H1 (cell line): ENCODE results near the gene NECTIN1. TPM values are rescaled to one million over a fixed set of nuclear protein-coding genes. Genes with fewer than 3 reads are reported as not detected.

ENCODE experiments used
- CTCF ChIA-PET: fragments of 300-600 bp; sonication (Branson Sonifier 250); formaldehyde crosslinking; loops from one replicate; lab custom pipeline; 2021; ENCODE audit not compliant: partially characterized antibody; lab: Charles Lee
- POLR2A ChIA-PET: fragments of 300-600 bp; sonication (Branson Sonifier 250); formaldehyde crosslinking; loops from one replicate; lab custom pipeline; 2021; ENCODE audit warnings: inconsistent platforms; ENCODE audit not compliant: partially characterized antibody; lab: Charles Lee
- DNase-seq, 2 experiments: peaks; one replicate each; pipeline versions ENCODE4 v3.0.0 to v3.0.0-alpha.2; 2010 to 2022; ENCODE audit warnings: low spot score in 2 of 2, low read depth in 1 of 2, mixed read lengths in 1 of 2
- FAIRE-seq: peaks from 2 replicates; lab custom pipeline; 2011; peaks lifted over from hg19 to GRCh38; lab: Jason Lieb, UNC
- H2AFZ ChIP-seq: 2 replicates; pipeline ENCODE4 v1.8.1; 2012; ENCODE audit warnings: low read length, inconsistent platforms
- H2AK5ac ChIP-seq: 2 replicates; pipeline ENCODE4 v1.6.1; 2013; ENCODE audit warnings: low read depth, low read length
- H2BK120ac ChIP-seq: replicated peaks from 2 replicates; pipeline ENCODE3; 2013; ENCODE audit warnings: low read depth, low read length, inconsistent platforms
- H2BK12ac ChIP-seq: 2 replicates; pipeline ENCODE4 v1.6.1; 2013; ENCODE audit warnings: low read depth, low read length
- H2BK15ac ChIP-seq: 2 replicates; pipeline ENCODE4 v1.6.1; 2013; ENCODE audit warnings: low read length
- H2BK20ac ChIP-seq: 2 replicates; pipeline ENCODE4 v1.6.1; 2013; ENCODE audit warnings: low read length
- H2BK5ac ChIP-seq: 2 replicates; pipeline ENCODE4 v1.6.1; 2013; ENCODE audit warnings: low read depth, low read length
- H3K14ac ChIP-seq: 2 replicates; pipeline ENCODE4 v1.6.1; 2013; ENCODE audit warnings: inconsistent platforms; ENCODE audit not compliant: insufficient read length
- H3K18ac ChIP-seq: 2 replicates; pipeline ENCODE4 v1.6.1; 2013; ENCODE audit warnings: low read length; ENCODE audit errors: extremely low read depth
- H3K23ac ChIP-seq: 2 replicates; pipeline ENCODE4 v1.6.1; 2013; ENCODE audit warnings: inconsistent platforms; ENCODE audit not compliant: insufficient read length
- H3K23me2 ChIP-seq: 2 replicates; pipeline ENCODE4 v1.6.1; 2013; ENCODE audit warnings: low read depth, low read length
- H3K27ac ChIP-seq: 2 replicates; pipeline ENCODE4 v1.6.1; 2011; ENCODE audit warnings: low read depth, low read length, inconsistent platforms
- H3K27me3 ChIP-seq, 4 experiments: replicated peaks in 1 of 4; 1 replicate in 1 of 4; 2 replicates in 3 of 4; pipeline versions ENCODE4 v1.6.1 to v1.8.1; 2011 to 2013; ENCODE audit warnings: low read length in 3 of 4, mild to moderate bottlenecking in 3 of 4, inconsistent platforms in 2 of 4, mixed read lengths in 2 of 4, moderate library complexity in 1 of 4; ENCODE audit not compliant: control insufficient read depth in 3 of 4, insufficient read depth in 3 of 4; ENCODE audit errors: extremely low read depth in 1 of 4
- H3K36me3 ChIP-seq, 4 experiments: 2 replicates each; pipeline versions ENCODE4 v1.6.1 to v1.8.1; 2011 to 2013; ENCODE audit warnings: mild to moderate bottlenecking in 4 of 4, low read length in 3 of 4, moderate library complexity in 2 of 4, control low read depth in 1 of 4, inconsistent platforms in 1 of 4; ENCODE audit not compliant: insufficient read depth in 4 of 4, control insufficient read depth in 2 of 4
- H3K4ac ChIP-seq: replicated peaks from 2 replicates; pipeline ENCODE3; 2013; ENCODE audit warnings: low read length, low read depth, mixed read lengths, inconsistent platforms; ENCODE audit not compliant: insufficient read length
- H3K4me1 ChIP-seq, 4 experiments: replicated peaks in 1 of 4; 1 replicate in 1 of 4; 2 replicates in 3 of 4; pipeline versions ENCODE4 v1.6.1 to v1.8.1; 2011 to 2013; ENCODE audit warnings: low read length in 3 of 4, inconsistent platforms in 2 of 4, mixed read lengths in 1 of 4; ENCODE audit not compliant: insufficient read depth in 4 of 4, control insufficient read depth in 3 of 4
- H3K4me2 ChIP-seq, 2 experiments: 2 replicates each; pipeline versions ENCODE4 v1.6.1 to v1.8.1; 2011 to 2013; ENCODE audit warnings: low read depth in 2 of 2, low read length in 2 of 2, control low read depth in 1 of 2, inconsistent platforms in 1 of 2, mild to moderate bottlenecking in 1 of 2; ENCODE audit not compliant: insufficient read depth in 1 of 2
- H3K4me3 ChIP-seq, 4 experiments: fragments of 200-600, 300-600 bp in 1 of 4; sonication (generic), shearing (Covaris generic), sonication (Bioruptor Twin) in 1 of 4; 2 replicates each; pipeline versions ENCODE4 v1.5.1 to v1.8.1; 2011 to 2016; ENCODE audit warnings: low read length in 4 of 4, low read depth in 3 of 4, control low read depth in 2 of 4, inconsistent platforms in 2 of 4, mild to moderate bottlenecking in 2 of 4, mixed read lengths in 1 of 4, moderate library complexity in 1 of 4; ENCODE audit not compliant: insufficient read depth in 2 of 4; ENCODE audit errors: extremely low read depth in 1 of 4
- H3K56ac ChIP-seq: replicated peaks from 2 replicates; pipeline ENCODE3; 2013; ENCODE audit warnings: low read depth, mild to moderate bottlenecking, mixed read lengths, low read length, inconsistent platforms; ENCODE audit not compliant: insufficient read length
- H3K79me1 ChIP-seq: 2 replicates; pipeline ENCODE4 v1.6.1; 2013; ENCODE audit warnings: low read depth, low read length, control low read depth
- H3K79me2 ChIP-seq, 2 experiments: 2 replicates each; pipeline versions ENCODE4 v1.6.1 to v1.8.1; 2012 to 2013; ENCODE audit warnings: low read length in 2 of 2, mild to moderate bottlenecking in 2 of 2, inconsistent platforms in 1 of 2; ENCODE audit not compliant: insufficient read depth in 2 of 2, control insufficient read depth in 1 of 2
- H3K9ac ChIP-seq, 4 experiments: replicated peaks in 1 of 4; 1 replicate in 1 of 4; 2 replicates in 3 of 4; pipeline versions ENCODE4 v1.6.1 to v1.8.1; 2011 to 2013; ENCODE audit warnings: low read depth in 3 of 4, low read length in 3 of 4, control low read depth in 2 of 4, mild to moderate bottlenecking in 2 of 4, moderate library complexity in 2 of 4, inconsistent platforms in 1 of 4; ENCODE audit errors: extremely low read depth in 1 of 4
- H3K9me3 ChIP-seq, 2 experiments: 2 replicates each; pipeline versions ENCODE4 v1.6.1 to v1.8.1; 2012 to 2013; ENCODE audit warnings: mild to moderate bottlenecking in 2 of 2, moderate library complexity in 2 of 2, control low read depth in 1 of 2, inconsistent platforms in 1 of 2, low read depth in 1 of 2, low read length in 1 of 2, mixed read lengths in 1 of 2; ENCODE audit not compliant: insufficient read depth in 2 of 2
- H4K20me1 ChIP-seq, 2 experiments: replicated peaks in 1 of 2; 2 replicates each; pipeline versions ENCODE3 to v1.8.1; 2011 to 2013; ENCODE audit warnings: inconsistent platforms in 2 of 2, low read length in 2 of 2, mild to moderate bottlenecking in 1 of 2; ENCODE audit not compliant: insufficient read depth in 2 of 2, control insufficient read depth in 1 of 2
- H4K5ac ChIP-seq: 2 replicates; pipeline ENCODE4 v1.6.1; 2013; ENCODE audit warnings: low read length, low read depth, mixed read lengths, inconsistent platforms; ENCODE audit not compliant: insufficient read length
- H4K8ac ChIP-seq: 2 replicates; pipeline ENCODE4 v1.8.0; 2013; ENCODE audit warnings: mild to moderate bottlenecking, moderate library complexity, low read length, inconsistent platforms; ENCODE audit not compliant: insufficient read depth; ENCODE audit errors: extremely low read depth
- H4K91ac ChIP-seq: replicated peaks from 2 replicates; pipeline ENCODE3; 2013; ENCODE audit warnings: low read length, mixed read lengths, inconsistent platforms; ENCODE audit not compliant: insufficient read length
- BACH1 ChIP-seq: IDR thresholded peaks from 2 replicates; pipeline ENCODE4 v1.6.1; 2012; ENCODE audit warnings: low read length, improper control_type of control experiment
- CBX5 ChIP-seq: fragments of 300-800, 300-1000 bp; sonication (generic); IDR thresholded peaks from 2 replicates; pipeline ENCODE4 v1.7.1; 2016; ENCODE audit warnings: antibody characterized with exemption, low read length, low read depth
- FOSL1 ChIP-seq: IDR thresholded peaks from 2 replicates; pipeline ENCODE4 v1.6.1; 2011; ENCODE audit warnings: mild to moderate bottlenecking, low read depth, low read length, moderate library complexity; ENCODE audit not compliant: insufficient read depth
- HDAC6 ChIP-seq: IDR thresholded peaks from one replicate; pipeline ENCODE4 v1.7.1; 2012; ENCODE audit warnings: low read depth, mild to moderate bottlenecking, inconsistent platforms, low read length, moderate library complexity
- KDM5A ChIP-seq: fragments of 200-600 bp; IDR thresholded peaks from 2 replicates; pipeline ENCODE4 v1.7.1; 2012; ENCODE audit warnings: mild to moderate bottlenecking, low read length, inconsistent platforms, mixed read lengths
- POLR2A ChIP-seq, 2 experiments: IDR thresholded peaks; 1 replicate in 1 of 2; 2 replicates in 1 of 2; pipeline ENCODE4 v1.6.1; 2011; ENCODE audit warnings: low read depth in 2 of 2, low read length in 2 of 2, mild to moderate bottlenecking in 2 of 2; ENCODE audit errors: control extremely low read depth in 1 of 2
- POLR2AphosphoS5 ChIP-seq: IDR thresholded peaks from 2 replicates; pipeline ENCODE4 v1.6.1; 2011; ENCODE audit warnings: low read depth, low read length
- SP4 ChIP-seq: IDR thresholded peaks from 2 replicates; pipeline ENCODE4 v1.6.1; 2012; ENCODE audit warnings: low read length, inconsistent platforms
- TAF7 ChIP-seq: optimal IDR thresholded peaks from 2 replicates; pipeline ENCODE3; 2011; ENCODE audit warnings: low read depth, mild to moderate bottlenecking, inconsistent platforms, low read length, moderate library complexity, borderline replicate concordance
- TCF12 ChIP-seq: IDR thresholded peaks from 2 replicates; pipeline ENCODE4 v1.6.1; 2011; ENCODE audit warnings: low read depth, mild to moderate bottlenecking, low read length
- WGBS, 2 experiments: shearing (Covaris generic) in 1 of 2; methylation state at CpG; one replicate each; pipeline versions ENCODE4 v1.1.6 to v1.1.7; 2013 to 2015; ENCODE audit warnings: low lambda C conversion rate in 2 of 2, mixed read lengths in 2 of 2, inconsistent platforms in 1 of 2, low coverage in 1 of 2, missing lambda C conversion rate in 1 of 2; ENCODE audit not compliant: insufficient replicate concordance in 2 of 2, insufficient coverage in 1 of 2, insufficient read length in 1 of 2; ENCODE audit errors: extremely low coverage in 1 of 2, missing lambda C conversion rate in 1 of 2; 5-methylcytosine and 5-hydroxymethylcytosine counted together
- polyA plus RNA-seq, 7 experiments: library from polyadenylated mRNA; depleted of rRNA in 3 of 7; stranded (reverse) in 5 of 7; unstranded in 2 of 7; fragments of >200 nt in 5 of 7; fragments of 200-250 nt in 2 of 7; gene quantifications; 1 replicate in 5 of 7; 2 replicates in 1 of 7; 4 replicates in 1 of 7; pipeline versions ENCODE4 v1.2.1 to v1.2.3, GENCODE V29; 2011 to 2013; ENCODE audit warnings: missing spikeins in 2 of 7, mixed read lengths in 2 of 7
- total RNA-seq: library from RNA; stranded (reverse); fragmentation: NEBNext Ultra II Directional; extraction: Animal tissue kit (Norgen Biotek cat#: 25700); gene quantifications from 2 replicates; pipeline ENCODE4 v1.2.1, GENCODE V29; 2021
- TF ChIP-seq, protein P1 (sequence below): IDR thresholded peaks from 2 replicates; pipeline ENCODE4 v1.6.1; 2012; ENCODE audit warnings: low read length, inconsistent platforms

Gene NECTIN1
- total and polyA plus RNA-seq, 2 of the 8 experiments (the other 6 are each of a cell fraction or from before 2014, with no cell fraction given): 43.2 to 97.7 TPM

DNA sequence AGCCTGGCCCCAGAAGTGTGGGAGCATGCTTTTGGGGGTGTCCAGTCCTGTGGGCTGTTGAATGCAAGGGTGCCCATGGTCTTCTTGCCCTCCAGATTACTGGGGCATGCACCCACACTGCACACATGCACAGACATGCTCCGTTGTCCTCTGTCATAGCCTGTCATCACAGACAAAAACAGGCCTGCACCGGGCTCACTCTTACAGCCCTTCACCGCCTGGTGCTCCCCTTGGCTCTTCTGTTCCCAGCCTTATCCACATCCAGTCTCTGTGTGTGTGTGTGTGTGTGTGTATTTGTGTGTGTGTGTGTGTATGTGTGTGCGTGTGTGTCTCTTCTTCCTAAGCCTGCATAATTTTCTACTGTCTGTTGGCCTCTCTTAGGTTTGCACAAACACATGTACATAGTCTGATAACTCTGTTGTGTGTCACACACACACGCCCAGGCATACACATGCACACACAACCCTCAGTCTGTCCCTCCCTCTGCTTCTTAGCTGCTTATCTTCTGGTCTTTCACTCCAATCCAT lies 23.4 kb upstream of the NECTIN1 start:
- Histone ChIP-seq H2BK15ac (peak overlapping the region; percentile 10; the same call in 1 of the 2 replicates), H2BK12ac (no peak overlapping the region), H4K5ac (no peak overlapping the region), H3K4me3 (no peak overlapping the region), H3K27me3 (0 out of 7 replicates have a peak, but pooled peaks cover 0 to 5% (median 0%) of the 10 kb centered on the region in 4 experiments), H3K18ac (no peak overlapping the region), H3K23me2 (no peaks in the 10 kb centered on the region), H3K4me1 (peaks cover 0 to 1% (median 0%) of the 10 kb centered on the region in 4 experiments; a peak in 2 of 7 replicates), H2BK20ac (no peak overlapping the region), H3K23ac (no peak overlapping the region), H3K4ac (no peak overlapping the region), H3K56ac (no peak overlapping the region), H3K27ac (no peak overlapping the region), H2BK5ac (0 out of 2 replicates have a peak overlapping the region, but pooled peaks have one; percentile 20), H3K9ac (no peak overlapping the region), H4K8ac (no peak overlapping the region), H2BK120ac (no peak overlapping the region), H2AFZ (no peak overlapping the region), H2AK5ac (no peak overlapping the region), H3K79me2 (no peaks in the 10 kb centered on the region), H4K20me1 (no peaks in the 10 kb centered on the region), H3K79me1 (no peaks in the 10 kb centered on the region), H3K14ac (no peak overlapping the region), H3K9me3 (no peaks in the 10 kb centered on the region), H3K4me2 (no peak overlapping the region), H4K91ac (no peak overlapping the region), H3K36me3 (no peaks in the 10 kb centered on the region)
- FAIRE-seq (no peak), DNase-seq (no peak)
- POLR2A ChIA-PET: interaction anchor here (1.3 to 1.7 kb wide), 2 partner anchors 13 to 27 kb away, joined by 3 to 4 read pairs; no protein-coding TSS in a partner anchor
- CTCF ChIA-PET: interaction anchor here (1.0 to 2.0 kb wide), 3 partner anchors 10 to 109 kb away, joined by 3 to 6 read pairs (median 3); no protein-coding TSS in a partner anchor
- WGBS, 2 experiments: 78% methylated on average over 5 of the region's 5 CpGs; no CpG with 5 or more reads in 1 of the 2 experiments
- TF ChIP-seq, protein P1, sequence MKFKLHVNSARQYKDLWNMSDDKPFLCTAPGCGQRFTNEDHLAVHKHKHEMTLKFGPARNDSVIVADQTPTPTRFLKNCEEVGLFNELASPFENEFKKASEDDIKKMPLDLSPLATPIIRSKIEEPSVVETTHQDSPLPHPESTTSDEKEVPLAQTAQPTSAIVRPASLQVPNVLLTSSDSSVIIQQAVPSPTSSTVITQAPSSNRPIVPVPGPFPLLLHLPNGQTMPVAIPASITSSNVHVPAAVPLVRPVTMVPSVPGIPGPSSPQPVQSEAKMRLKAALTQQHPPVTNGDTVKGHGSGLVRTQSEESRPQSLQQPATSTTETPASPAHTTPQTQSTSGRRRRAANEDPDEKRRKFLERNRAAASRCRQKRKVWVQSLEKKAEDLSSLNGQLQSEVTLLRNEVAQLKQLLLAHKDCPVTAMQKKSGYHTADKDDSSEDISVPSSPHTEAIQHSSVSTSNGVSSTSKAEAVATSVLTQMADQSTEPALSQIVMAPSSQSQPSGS: no peak
- TF ChIP-seq BACH1 (no peak), SP4 (no peak), POLR2AphosphoS5 (no peak), FOSL1 (no peak), KDM5A (no peak), CBX5 (no peak), TAF7 (no peak), HDAC6 (no peak), TCF12 (no peak), POLR2A (IDR thresholded peaks at IDR 0.05; ENCODE audit: control extremely low read depth in 1 of 2, low read depth in 2 of 2, low read length in 2 of 2) (no peak)
